ENCODE results near the gene CAMSAP1.

- TF ChIP-seq CTCF (IDR thresholded peaks at IDR 0.05) = no peak
- no peak for TF ChIP-seq POLR2A (IDR thresholded peaks at IDR 0.05)
Measured at GRCh38 chr9:135772702-135773493, 134.4 kb downstream of the CAMSAP1 start.
